Measurements from ENCODE around the gene ABCG5. TPM values are rescaled to one million over a fixed set of nuclear protein-coding genes. Genes with fewer than 3 reads are reported as not detected.

ABCG5 gene
- total and polyA plus RNA-seq, 2 of the 4 experiments (the other 2 are of a cell fraction): not detected

DNA sequence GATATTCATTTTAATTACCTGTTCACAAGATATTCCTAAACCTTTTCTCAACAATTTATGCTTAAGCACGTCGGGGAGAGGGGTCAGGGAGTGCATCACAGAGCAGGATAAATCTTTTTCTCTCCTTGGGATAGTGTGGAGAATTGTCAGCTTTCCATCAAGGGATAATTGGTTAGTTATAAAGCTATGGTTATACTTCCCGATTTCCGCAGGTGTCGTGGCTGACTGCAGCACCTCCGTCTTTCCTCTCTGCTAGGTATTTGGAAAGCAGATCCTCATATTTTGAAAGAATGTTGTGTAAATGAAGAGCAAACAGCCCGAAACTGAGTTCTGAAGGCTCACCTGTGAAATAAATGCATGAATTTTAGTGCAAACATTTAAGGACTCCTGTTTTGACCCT, 64.0 kb downstream of the ABCG5 start:
- Histone ChIP-seq H3K56ac (ENCODE audit: extremely low read depth, insufficient read depth, low read length) (no peak overlapping the region), H4K5ac (ENCODE audit: low read depth, low read length) (peak overlapping the region; percentile 67; the same call in 1 of the 2 replicates), H3K4me3 (ENCODE audit: insufficient read depth, low read depth, low read length) (peak overlapping the region; percentile 70), H2BK15ac (ENCODE audit: low read depth, low read length) (no peak overlapping the region), H3K9me3 (ENCODE audit: control insufficient read depth, insufficient read depth, low read length) (no peaks in the 10 kb centered on the region), H4K20me1 (ENCODE audit: insufficient read depth, low read length) (no peaks in the 10 kb centered on the region), H3K4me2 (ENCODE audit: low read depth, low read length) (peak overlapping the region; percentile 67), H3K27me3 (ENCODE audit: control insufficient read depth, insufficient read depth, low read length) (no peaks in the 10 kb centered on the region), H3K23ac (ENCODE audit: low read depth, low read length) (peak overlapping the region; percentile 22; the same call in 1 of the 2 replicates), H3K4me1 (ENCODE audit: control insufficient read depth, insufficient read depth, low read length) (peaks cover 2% of the 10 kb centered on the region), H2BK20ac (ENCODE audit: low read depth, low read length) (no peak overlapping the region), H3K14ac (replicated peaks; ENCODE audit: low read depth, low read length) (peak overlapping the region; percentile 93; the same call in 1 of the 2 replicates), H2AK5ac (ENCODE audit: low read depth, low read length) (peak overlapping the region; percentile 17; the same call in 1 of the 2 replicates), H3K79me1 (ENCODE audit: low read depth in 1 of 2, low read length in 2 of 2) (peaks cover 4 to 10% of the 10 kb centered on the region in 2 experiments; a peak in 3 of 4 replicates), H2BK5ac (ENCODE audit: low read depth, low read length, poor library complexity, severe bottlenecking) (no peak overlapping the region), H3K18ac (ENCODE audit: low read depth, low read length) (no peak overlapping the region), H4K8ac (ENCODE audit: low read depth in 2 of 2, low read length in 2 of 2) (peak overlapping the region; percentile 35 to 90; a peak in 3 of 4 replicates), H2AFZ (replicated peaks; ENCODE audit: low read length, poor library complexity) (peak overlapping the region; percentile 97), H3K27ac (ENCODE audit: insufficient read depth, low read length) (no peak overlapping the region), H2BK120ac (ENCODE audit: low read depth, low read length) (no peak overlapping the region), H3K9ac (ENCODE audit: low read depth, low read length) (peak overlapping the region; percentile 62), H3K9me1 (ENCODE audit: insufficient read depth, low read length) (0 out of 2 replicates have a peak, but pooled peaks cover 3% of the 10 kb centered on the region), H3K36me3 (ENCODE audit: control insufficient read depth, insufficient read depth, low read length) (peaks cover 4% of the 10 kb centered on the region; the same call in 1 of the 2 replicates), H3K4ac (ENCODE audit: low read depth, low read length) (no peak overlapping the region), H4K91ac (ENCODE audit: insufficient read depth, low read depth, low read length) (no peak overlapping the region), H2AK9ac (replicated peaks; ENCODE audit: low read depth, low read length, poor library complexity) (no peak overlapping the region)
- ATAC-seq (ENCODE audit: low read depth) (no peak), DNase-seq (no peak)
- intact Hi-C loops (cut with micrococcal nuclease): no loop called here
- dilution Hi-C loops (cut with HindIII; ENCODE audit: low sequenced_read_pairs, unreplicated experiment): no loop called here
- in situ Hi-C loops (cut with MboI; ENCODE audit: low sequenced_read_pairs): no loop called here
- TF ChIP-seq, protein P1, sequence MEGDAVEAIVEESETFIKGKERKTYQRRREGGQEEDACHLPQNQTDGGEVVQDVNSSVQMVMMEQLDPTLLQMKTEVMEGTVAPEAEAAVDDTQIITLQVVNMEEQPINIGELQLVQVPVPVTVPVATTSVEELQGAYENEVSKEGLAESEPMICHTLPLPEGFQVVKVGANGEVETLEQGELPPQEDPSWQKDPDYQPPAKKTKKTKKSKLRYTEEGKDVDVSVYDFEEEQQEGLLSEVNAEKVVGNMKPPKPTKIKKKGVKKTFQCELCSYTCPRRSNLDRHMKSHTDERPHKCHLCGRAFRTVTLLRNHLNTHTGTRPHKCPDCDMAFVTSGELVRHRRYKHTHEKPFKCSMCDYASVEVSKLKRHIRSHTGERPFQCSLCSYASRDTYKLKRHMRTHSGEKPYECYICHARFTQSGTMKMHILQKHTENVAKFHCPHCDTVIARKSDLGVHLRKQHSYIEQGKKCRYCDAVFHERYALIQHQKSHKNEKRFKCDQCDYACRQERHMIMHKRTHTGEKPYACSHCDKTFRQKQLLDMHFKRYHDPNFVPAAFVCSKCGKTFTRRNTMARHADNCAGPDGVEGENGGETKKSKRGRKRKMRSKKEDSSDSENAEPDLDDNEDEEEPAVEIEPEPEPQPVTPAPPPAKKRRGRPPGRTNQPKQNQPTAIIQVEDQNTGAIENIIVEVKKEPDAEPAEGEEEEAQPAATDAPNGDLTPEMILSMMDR (conservative IDR thresholded peaks at IDR 0.05; ENCODE audit: low read depth, low read length): no peak
- no peak for TF ChIP-seq FOS (IDR thresholded peaks at IDR 0.05; ENCODE audit: low read depth, low read length)
- TF ChIP-seq NFE2L2 (IDR thresholded peaks at IDR 0.05; ENCODE audit: low read depth, low read length): no peak
- no peak for TF ChIP-seq RAD21 (IDR thresholded peaks at IDR 0.05; ENCODE audit: low read length)
- no peak for TF ChIP-seq CHD1 (IDR thresholded peaks at IDR 0.05; ENCODE audit: low read depth, low read length)
- TF ChIP-seq RCOR1 (IDR thresholded peaks at IDR 0.05; ENCODE audit: insufficient replicate concordance, low read length): no peak
- no peak for TF ChIP-seq POLR2A (IDR thresholded peaks at IDR 0.05; ENCODE audit: low read depth, low read length)
- no peak for TF ChIP-seq BHLHE40 (IDR thresholded peaks at IDR 0.05; ENCODE audit: low read depth, low read length)
- TF ChIP-seq CEBPB (IDR thresholded peaks at IDR 0.05; ENCODE audit: low read depth, low read length): no peak
- TF ChIP-seq, protein P2, sequence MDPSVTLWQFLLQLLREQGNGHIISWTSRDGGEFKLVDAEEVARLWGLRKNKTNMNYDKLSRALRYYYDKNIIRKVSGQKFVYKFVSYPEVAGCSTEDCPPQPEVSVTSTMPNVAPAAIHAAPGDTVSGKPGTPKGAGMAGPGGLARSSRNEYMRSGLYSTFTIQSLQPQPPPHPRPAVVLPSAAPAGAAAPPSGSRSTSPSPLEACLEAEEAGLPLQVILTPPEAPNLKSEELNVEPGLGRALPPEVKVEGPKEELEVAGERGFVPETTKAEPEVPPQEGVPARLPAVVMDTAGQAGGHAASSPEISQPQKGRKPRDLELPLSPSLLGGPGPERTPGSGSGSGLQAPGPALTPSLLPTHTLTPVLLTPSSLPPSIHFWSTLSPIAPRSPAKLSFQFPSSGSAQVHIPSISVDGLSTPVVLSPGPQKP (IDR thresholded peaks at IDR 0.05; ENCODE audit: borderline replicate concordance, low read depth, low read length): no peak
- TF ChIP-seq SMC3 (IDR thresholded peaks at IDR 0.05; ENCODE audit: low read depth, low read length): no peak
- TF ChIP-seq MXI1 (IDR thresholded peaks at IDR 0.05; ENCODE audit: borderline replicate concordance, low read depth, low read length): no peak
- TF ChIP-seq MAZ (IDR thresholded peaks at IDR 0.05; ENCODE audit: borderline replicate concordance, low read depth, low read length): no peak
- ChIA-PET POLR2A (ENCODE audit: unreplicated experiment) (no interaction called here), CTCF (interaction anchor here (0.6 to 1.7 kb wide), 3 partner anchors 10 to 61 kb away, joined by 3 to 4 read pairs (median 4); no protein-coding TSS in a partner anchor)
- WGBS, 2 experiments (ENCODE audit: extremely low coverage in 2 of 2, insufficient read length in 1 of 2): no CpG with 5 or more reads among the region's 7 CpGs
- BruUV-seq (replicated peaks): no TSS peak

All from IMR-90 (cell line).